HepG2 (cell line): ENCODE measurements around the gene TOLLIP. TPM values are rescaled to one million over a fixed set of nuclear protein-coding genes. Genes with fewer than 3 reads are reported as not detected.

Experiments used
- ATAC-seq: fragments of 200-7000 bp; cut with Tn5 transposase; 3 replicates; pipeline ENCODE4 v1.9.1; 2020; ENCODE audit warnings: mild to moderate bottlenecking, moderate library complexity
- BruUV-seq: library from RNA; stranded (reverse); fragments of 400-500 nt; replicated peaks from 2 replicates; lab custom pipeline; 2021; lab: Mats Ljungman, UMichigan
- CTCF ChIA-PET: fragments of 300-600 bp; formaldehyde crosslinking; extraction: SDS; loops from one replicate; lab custom pipeline; 2021; ENCODE audit warnings: low total read pairs, inconsistent platforms, low intra/inter-chr PET ratio; lab: Yijun Ruan, JAX
- POLR2A ChIA-PET: fragments of 350-600 bp; sonication (Branson Sonifier 250); formaldehyde crosslinking; loops from one replicate; lab custom pipeline; 2020; ENCODE audit warnings: antibody characterized with exemption, inconsistent platforms; lab: Yijun Ruan, JAX
- DNase-seq: peaks from one replicate; pipeline ENCODE4 v3.0.0-alpha.2; 2015; ENCODE audit warnings: low spot score
- FAIRE-seq: peaks from 3 replicates; lab custom pipeline; 2011; peaks lifted over from hg19 to GRCh38; lab: Jason Lieb, UNC
- H2AFZ ChIP-seq: one replicate; pipeline ENCODE4 v1.6.1; 2011; ENCODE audit warnings: low read length, inconsistent platforms
- H3K27ac ChIP-seq: fragments of 300-600 bp; 3 replicates; pipeline ENCODE4 v1.8.0; 2011; ENCODE audit warnings: mixed run types, mild to moderate bottlenecking, mixed read lengths, low read length, inconsistent platforms; ENCODE audit not compliant: insufficient read depth; ENCODE audit errors: extremely low read length
- H3K27me3 ChIP-seq, 2 experiments: fragments of 200-600 bp in 1 of 2; 2 replicates in 1 of 2; 3 replicates in 1 of 2; pipeline versions ENCODE4 v1.6.0 to v1.8.0; 2011; ENCODE audit warnings: low read length in 2 of 2, mild to moderate bottlenecking in 2 of 2, moderate library complexity in 2 of 2, inconsistent platforms in 1 of 2; ENCODE audit not compliant: insufficient read depth in 2 of 2, control insufficient read depth in 1 of 2
- H3K36me3 ChIP-seq, 2 experiments: fragments of 200-600 bp in 1 of 2; replicated peaks in 1 of 2; 2 replicates in 1 of 2; 3 replicates in 1 of 2; pipeline versions ENCODE4 v1.5.1 to v1.8.0; 2011; ENCODE audit warnings: low read length in 2 of 2, inconsistent platforms in 1 of 2; ENCODE audit not compliant: insufficient read depth in 2 of 2, control insufficient read depth in 1 of 2
- H3K4me1 ChIP-seq: 2 replicates; pipeline ENCODE4 v1.5.1; 2012; ENCODE audit warnings: low read length, inconsistent platforms; ENCODE audit not compliant: insufficient read depth
- H3K4me2 ChIP-seq: 2 replicates; pipeline ENCODE4 v1.6.0; 2011; ENCODE audit warnings: low read depth, low read length, inconsistent platforms
- H3K4me3 ChIP-seq, 3 experiments: fragments of 200-600 bp in 1 of 3; sonication (generic), shearing (Covaris generic) in 1 of 3; replicated peaks in 1 of 3; 2 replicates each; pipeline ENCODE4 v1.5.1; 2011 to 2016; ENCODE audit warnings: low read length in 3 of 3, inconsistent platforms in 2 of 3, low read depth in 2 of 3, mild to moderate bottlenecking in 2 of 3, control low read depth in 1 of 3, mixed read lengths in 1 of 3; ENCODE audit not compliant: insufficient read depth in 1 of 3
- H3K79me2 ChIP-seq: one replicate; pipeline ENCODE4 v1.6.1; 2011; ENCODE audit warnings: low read length, inconsistent platforms; ENCODE audit not compliant: insufficient read depth
- H3K9ac ChIP-seq: 2 replicates; pipeline ENCODE4 v1.6.0; 2011; ENCODE audit warnings: mild to moderate bottlenecking, low read depth, low read length, inconsistent platforms; ENCODE audit not compliant: insufficient read depth
- H3K9me3 ChIP-seq: 2 replicates; pipeline ENCODE4 v1.5.1; 2012; ENCODE audit warnings: mild to moderate bottlenecking, low read length
- H4K20me1 ChIP-seq: 2 replicates; pipeline ENCODE4 v1.6.0; 2011; ENCODE audit warnings: inconsistent platforms, mild to moderate bottlenecking, low read length, moderate library complexity; ENCODE audit not compliant: insufficient read depth
- ATF2 ChIP-seq: sonication (generic); formaldehyde crosslinking; IDR thresholded peaks from 2 replicates; pipeline ENCODE4 v1.4.0; 2020; ENCODE audit warnings: missing genetic modification reagents
- CTCF ChIP-seq: sonication (generic); formaldehyde crosslinking; IDR thresholded peaks from 2 replicates; pipeline ENCODE4 v1.5.0; 2020; ENCODE audit warnings: mild to moderate bottlenecking, missing genetic modification reagents, moderate library complexity
- KIAA2018 ChIP-seq: sonication (generic); formaldehyde crosslinking; IDR thresholded peaks from 2 replicates; pipeline ENCODE4 v1.5.0; 2020; ENCODE audit warnings: mild to moderate bottlenecking, missing genetic modification reagents, borderline replicate concordance
- RAD21 ChIP-seq: fragments of 450-650 bp; formaldehyde crosslinking; IDR thresholded peaks from 2 replicates; pipeline ENCODE4 v1.5.0; 2020; ENCODE audit warnings: mild to moderate bottlenecking
- RFX3 ChIP-seq: IDR thresholded peaks from 2 replicates; pipeline ENCODE4 v1.6.1; 2016; ENCODE audit warnings: missing biosample characterization, missing genetic modification reagents
- WGBS: methylation state at CpG from one replicate; pipeline ENCODE4 v1.1.6; 2017; ENCODE audit warnings: low lambda C conversion rate; 5-methylcytosine and 5-hydroxymethylcytosine counted together
- in situ Hi-C: cut with HindIII; loops from 2 replicates; pipeline ENCODE4 v1.10.0; 2017; ENCODE audit warnings: low pct_unique_long_range_greater_than_20kb; ENCODE audit not compliant: extremely low pct_ligation_motif_present
- intact Hi-C: fragments of 100-400 bp; cut with micrococcal nuclease; formaldehyde crosslinking; loops from one replicate; pipeline ENCODE4 v1.10.0; 2022; ENCODE audit not compliant: unreplicated experiment
- polyA plus RNA-seq, 8 experiments: library from polyadenylated mRNA; depleted of rRNA in 3 of 8; stranded (reverse) in 7 of 8; unstranded in 1 of 8; fragments of >200 nt; fragmentation: Illumina TruSeq in 4 of 8; extraction: Trizol in 4 of 8; gene quantifications; 2 replicates each; pipeline versions ENCODE4 v1.2.1 to v1.2.3, GENCODE V29; 2011 to 2016; ENCODE audit warnings: low read depth in 4 of 8, missing spikeins in 1 of 8, mixed read lengths in 1 of 8; ENCODE audit not compliant: insufficient read depth in 1 of 8
- total RNA-seq, 5 experiments: library from RNA; depleted of rRNA; stranded (reverse); fragments of >200 nt; fragmentation: Illumina TruSeq; extraction: Trizol; gene quantifications; 2 replicates each; pipeline ENCODE4 v1.2.3, GENCODE V29; 2016; ENCODE audit warnings: low read depth in 1 of 5

The TOLLIP gene
- total and polyA plus RNA-seq, 2 of the 13 experiments (the other 11 are each of a cell fraction or from before 2014, with no cell fraction given), result 25.9 to 47.5 TPM

GRCh38 chr11:1227551-1228100 lies 81.8 kb downstream of the TOLLIP start (continued):
- TF ChIP-seq ATF2 (CRISPR knock-in tag), result no peak

GRCh38 chr11:1226986-1227550 lies 82.4 kb downstream of the TOLLIP start:
- POLR2A ChIA-PET, result no interaction called here

More at GRCh38 chr11:1226986-1227550, 82.4 kb downstream of the TOLLIP start:
- peaks cover 13% of the 10 kb centered on the region for H3K4me1 ChIP-seq
- H3K4me2 ChIP-seq, result no peak overlapping the region
- no peak for DNase-seq
- no peak for FAIRE-seq
- peaks cover 8 to 22% of the 10 kb centered on the region in 2 experiments; a peak in 4 of 5 replicates for H3K27me3 ChIP-seq
- in situ Hi-C loops, result loop anchor here (5.0 kb wide), 1 partner anchor 115 kb away; no protein-coding TSS in a partner anchor
- no peak overlapping the region for H2AFZ ChIP-seq
- intact Hi-C loops, result no loop called here
- H3K9ac ChIP-seq, result no peak overlapping the region
- H3K79me2 ChIP-seq, result no peaks in the 10 kb centered on the region
- 74% methylated on average over 9 of the region's 23 CpGs for WGBS
- no peak overlapping the region for H3K4me3 ChIP-seq
- H3K9me3 ChIP-seq, result no peaks in the 10 kb centered on the region
- H3K36me3 ChIP-seq, result no peaks in the 10 kb centered on the region
- no peak for TF ChIP-seq KIAA2018 (CRISPR knock-in tag)
- TF ChIP-seq RFX3 (CRISPR knock-in tag), result no peak
- TF ChIP-seq CTCF (CRISPR knock-in tag), result peak; percentile 40
- TF ChIP-seq RAD21 (CRISPR knock-in tag), result 0 out of 2 replicates have a peak, but pooled peaks have one; percentile 23
- no peak overlapping the region for H3K27ac ChIP-seq
- CTCF ChIA-PET, result no interaction called here
- ATAC-seq, result peak; percentile 70
- H4K20me1 ChIP-seq, result 0 out of 2 replicates have a peak, but pooled peaks cover 2% of the 10 kb centered on the region
- no TSS peak for BruUV-seq
